H9 (cell line): ENCODE data around the gene VEGFC. TPM values are rescaled to one million over a fixed set of nuclear protein-coding genes. Genes with fewer than 3 reads are reported as not detected.

Experiments used
- DNase-seq: peaks from one replicate; pipeline ENCODE4 v3.0.0-alpha.2; 2017
- H2AFZ ChIP-seq: one replicate; pipeline ENCODE4 v1.6.1; 2013; ENCODE audit warnings: mild to moderate bottlenecking, low read length, control low read depth, moderate library complexity
- H2AK5ac ChIP-seq: 2 replicates; pipeline ENCODE4 v1.6.1; 2013; ENCODE audit warnings: low read length, control low read depth, mixed read lengths; ENCODE audit not compliant: insufficient read length
- H2BK120ac ChIP-seq: one replicate; pipeline ENCODE4 v1.6.1; 2013; ENCODE audit warnings: low read depth, mild to moderate bottlenecking, low read length, control low read depth, inconsistent platforms; ENCODE audit not compliant: poor library complexity, severe bottlenecking
- H2BK12ac ChIP-seq: 2 replicates; pipeline ENCODE4 v1.6.1; 2013; ENCODE audit warnings: low read length, control low read depth, mixed read lengths, low read depth; ENCODE audit not compliant: insufficient read length
- H2BK15ac ChIP-seq: 2 replicates; pipeline ENCODE4 v1.6.1; 2013; ENCODE audit warnings: low read depth, low read length, control low read depth
- H2BK20ac ChIP-seq: one replicate; pipeline ENCODE4 v1.6.1; 2013; ENCODE audit warnings: low read depth, mild to moderate bottlenecking, low read length, control low read depth, inconsistent platforms; ENCODE audit not compliant: poor library complexity, severe bottlenecking
- H2BK5ac ChIP-seq: 2 replicates; pipeline ENCODE4 v1.6.1; 2013; ENCODE audit warnings: low read length, control low read depth, mixed read lengths; ENCODE audit not compliant: insufficient read length
- H3K14ac ChIP-seq: 2 replicates; pipeline ENCODE4 v1.6.1; 2013; ENCODE audit warnings: low read length, control low read depth; ENCODE audit not compliant: insufficient read depth
- H3K18ac ChIP-seq: 2 replicates; pipeline ENCODE4 v1.6.1; 2013; ENCODE audit warnings: low read depth, mild to moderate bottlenecking, mixed read lengths, low read length, control low read depth; ENCODE audit not compliant: insufficient read length
- H3K23ac ChIP-seq: 2 replicates; pipeline ENCODE4 v1.6.1; 2013; ENCODE audit warnings: low read length, control low read depth, mixed read lengths, low read depth; ENCODE audit not compliant: insufficient read length
- H3K23me2 ChIP-seq: 2 replicates; pipeline ENCODE4 v1.6.1; 2013; ENCODE audit warnings: low read depth, mild to moderate bottlenecking, mixed read lengths, low read length, control low read depth; ENCODE audit not compliant: insufficient read length, poor library complexity, severe bottlenecking
- H3K27ac ChIP-seq: 2 replicates; pipeline ENCODE4 v1.5.1; 2013; ENCODE audit warnings: low read length, control low read depth, mixed read lengths, low read depth; ENCODE audit not compliant: insufficient read length
- H3K27me3 ChIP-seq: 2 replicates; pipeline ENCODE4 v1.6.1; 2013; ENCODE audit warnings: low read length, control low read depth, inconsistent platforms; ENCODE audit not compliant: insufficient read depth
- H3K4ac ChIP-seq: 2 replicates; pipeline ENCODE4 v1.6.1; 2013; ENCODE audit warnings: low read depth, mild to moderate bottlenecking, control low read depth, inconsistent platforms, low read length, moderate library complexity
- H3K4me1 ChIP-seq: 2 replicates; pipeline ENCODE4 v1.6.1; 2013; ENCODE audit warnings: low read length, control low read depth, inconsistent platforms; ENCODE audit not compliant: insufficient read depth
- H3K4me2 ChIP-seq: 2 replicates; pipeline ENCODE4 v1.6.1; 2013; ENCODE audit warnings: low read length, control low read depth, mixed read lengths; ENCODE audit not compliant: insufficient read length, insufficient read depth
- H3K56ac ChIP-seq: 2 replicates; pipeline ENCODE4 v1.6.1; 2013; ENCODE audit warnings: low read depth, mild to moderate bottlenecking, mixed read lengths, low read length, control low read depth; ENCODE audit not compliant: insufficient read length
- H3K79me1 ChIP-seq: 2 replicates; pipeline ENCODE4 v1.6.1; 2013; ENCODE audit warnings: low read depth, mild to moderate bottlenecking, moderate library complexity, low read length, control low read depth, inconsistent platforms; ENCODE audit not compliant: insufficient read depth, poor library complexity, severe bottlenecking
- H3K79me2 ChIP-seq: 2 replicates; pipeline ENCODE4 v1.6.1; 2013; ENCODE audit warnings: low read length, control low read depth, inconsistent platforms; ENCODE audit not compliant: insufficient read depth
- H3K9ac ChIP-seq: 2 replicates; pipeline ENCODE4 v1.6.1; 2013; ENCODE audit warnings: low read length, control low read depth, mixed read lengths; ENCODE audit not compliant: insufficient read length; ENCODE audit errors: extremely low read depth
- H3K9me3 ChIP-seq: one replicate; pipeline ENCODE4 v1.6.1; 2013; ENCODE audit warnings: low read depth, low read length, inconsistent platforms; ENCODE audit not compliant: control insufficient read depth
- H3T11ph ChIP-seq: one replicate; pipeline ENCODE4 v1.6.1; 2013; ENCODE audit warnings: mild to moderate bottlenecking, low read length, control low read depth, inconsistent platforms
- H4K20me1 ChIP-seq: one replicate; pipeline ENCODE4 v1.6.1; 2013; ENCODE audit not compliant: control insufficient read depth, insufficient read length, insufficient read depth
- H4K5ac ChIP-seq: 2 replicates; pipeline ENCODE4 v1.6.1; 2013; ENCODE audit warnings: low read depth, mild to moderate bottlenecking, mixed read lengths, low read length, control low read depth; ENCODE audit not compliant: insufficient read length
- H4K8ac ChIP-seq: replicated peaks from 2 replicates; pipeline ENCODE4 v1.6.1; 2013; ENCODE audit warnings: low read length, control low read depth, mixed read lengths, low read depth; ENCODE audit not compliant: insufficient read length
- H4K91ac ChIP-seq: 2 replicates; pipeline ENCODE4 v1.6.1; 2013; ENCODE audit warnings: low read depth, mild to moderate bottlenecking, moderate library complexity, mixed read lengths, low read length, control low read depth; ENCODE audit not compliant: insufficient read length
- H3K27ac Mint-ChIP-seq, 3 experiments: 2 replicates in 2 of 3; 3 replicates in 1 of 3; pipeline ENCODE4 v1.8.0; 2020 to 2021; ENCODE audit warnings: mixed read lengths in 3 of 3, mild to moderate bottlenecking in 1 of 3, moderate library complexity in 1 of 3
- H3K27me3 Mint-ChIP-seq: 2 replicates; pipeline ENCODE4 v1.8.0; 2021; ENCODE audit warnings: low read depth, mild to moderate bottlenecking, moderate library complexity, mixed read lengths
- H3K36me3 Mint-ChIP-seq, 3 experiments: 2 replicates in 2 of 3; 3 replicates in 1 of 3; pipeline ENCODE4 v1.8.0; 2020 to 2021; ENCODE audit warnings: low read depth in 3 of 3, mixed read lengths in 3 of 3; ENCODE audit not compliant: insufficient read depth in 1 of 3
- H3K4me1 Mint-ChIP-seq, 2 experiments: 2 replicates each; pipeline ENCODE4 v1.8.0; 2020; ENCODE audit warnings: mixed read lengths in 2 of 2
- H3K4me3 Mint-ChIP-seq, 2 experiments: 2 replicates in 1 of 2; 3 replicates in 1 of 2; pipeline ENCODE4 v1.8.0; 2020 to 2021; ENCODE audit warnings: mild to moderate bottlenecking in 2 of 2, mixed read lengths in 2 of 2, moderate library complexity in 1 of 2
- H3K9me3 Mint-ChIP-seq, 2 experiments: 2 replicates in 1 of 2; 3 replicates in 1 of 2; pipeline ENCODE4 v1.8.0; 2020; ENCODE audit warnings: mild to moderate bottlenecking in 2 of 2, mixed read lengths in 2 of 2, moderate library complexity in 1 of 2
- WGBS: extraction: QIAGEN DNeasy Blood & Tissue Kit; methylation state at CpG from one replicate; pipeline ENCODE4 v1.1.7; 2013; ENCODE audit warnings: missing lambda C conversion rate, low lambda C conversion rate, mixed read lengths; ENCODE audit not compliant: insufficient read length; ENCODE audit errors: extremely low coverage; 5-methylcytosine and 5-hydroxymethylcytosine counted together
- total RNA-seq: library from RNA; stranded (reverse); gene quantifications from 2 replicates; pipeline ENCODE4 v1.2.1, GENCODE V29; 2021
- TF ChIP-seq, protein P1 (sequence below): fragments of 200-600 bp; sonication (generic); conservative IDR thresholded peaks from 3 replicates; pipeline ENCODE4 v1.8.0; 2021; ENCODE audit warnings: antibody characterized with exemption, mild to moderate bottlenecking

Gene VEGFC
- total RNA-seq, 1 experiment from 2014 or later: 0.46 TPM

DNA sequence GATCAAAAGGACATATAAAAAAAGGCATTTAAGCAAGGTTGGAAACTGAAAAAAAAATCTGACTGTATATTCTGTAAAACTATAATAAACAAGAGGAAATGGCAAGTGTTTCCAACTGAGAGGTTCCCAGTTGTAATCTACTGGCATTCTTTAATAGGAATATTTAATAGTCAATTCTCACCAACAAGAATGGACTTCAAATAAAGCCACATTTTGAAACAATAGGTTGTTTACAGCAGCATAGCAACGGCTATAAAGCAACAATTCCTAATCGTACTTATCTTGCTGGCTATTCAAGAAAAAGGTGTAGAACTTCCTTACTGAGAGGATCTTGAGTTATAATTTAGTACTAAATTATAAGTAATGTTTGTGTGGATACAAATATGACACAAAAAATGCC lies 75.5 kb downstream of the VEGFC start:
- no CpG with 5 or more reads among the region's 2 CpGs for WGBS
- Histone ChIP-seq H2AFZ (no peak overlapping the region), H3K27me3 (no peaks in the 10 kb centered on the region), H3K4ac (no peak overlapping the region), H4K91ac (no peak overlapping the region), H2BK5ac (no peak overlapping the region), H4K5ac (no peak overlapping the region), H4K20me1 (no peaks in the 10 kb centered on the region), H3T11ph (no peak overlapping the region), H3K14ac (no peak overlapping the region), H3K4me2 (no peak overlapping the region), H3K9ac (no peak overlapping the region), H2BK15ac (no peak overlapping the region), H3K23ac (no peak overlapping the region), H3K18ac (no peak overlapping the region), H3K4me1 (no peaks in the 10 kb centered on the region), H3K23me2 (no peaks in the 10 kb centered on the region), H4K8ac (no peak overlapping the region), H3K27ac (no peak overlapping the region), H3K79me1 (no peaks in the 10 kb centered on the region), H2BK12ac (no peak overlapping the region), H2BK20ac (no peak overlapping the region), H3K79me2 (no peaks in the 10 kb centered on the region), H2BK120ac (no peak overlapping the region), H3K56ac (no peak overlapping the region), H3K9me3 (no peaks in the 10 kb centered on the region), H2AK5ac (no peak overlapping the region)
- Mint-ChIP-seq H3K27me3 (peaks cover 1% of the 10 kb centered on the region; the same call in 1 of the 2 replicates), H3K27ac (no peak overlapping the region), H3K36me3 (peaks cover 0 to 10% (median 5%) of the 10 kb centered on the region in 3 experiments; a peak in 6 of 7 replicates), H3K9me3 (peaks cover 9 to 12% of the 10 kb centered on the region in 2 experiments), H3K4me3 (no peak overlapping the region), H3K4me1 (no peaks in the 10 kb centered on the region)
- TF ChIP-seq, protein P1, sequence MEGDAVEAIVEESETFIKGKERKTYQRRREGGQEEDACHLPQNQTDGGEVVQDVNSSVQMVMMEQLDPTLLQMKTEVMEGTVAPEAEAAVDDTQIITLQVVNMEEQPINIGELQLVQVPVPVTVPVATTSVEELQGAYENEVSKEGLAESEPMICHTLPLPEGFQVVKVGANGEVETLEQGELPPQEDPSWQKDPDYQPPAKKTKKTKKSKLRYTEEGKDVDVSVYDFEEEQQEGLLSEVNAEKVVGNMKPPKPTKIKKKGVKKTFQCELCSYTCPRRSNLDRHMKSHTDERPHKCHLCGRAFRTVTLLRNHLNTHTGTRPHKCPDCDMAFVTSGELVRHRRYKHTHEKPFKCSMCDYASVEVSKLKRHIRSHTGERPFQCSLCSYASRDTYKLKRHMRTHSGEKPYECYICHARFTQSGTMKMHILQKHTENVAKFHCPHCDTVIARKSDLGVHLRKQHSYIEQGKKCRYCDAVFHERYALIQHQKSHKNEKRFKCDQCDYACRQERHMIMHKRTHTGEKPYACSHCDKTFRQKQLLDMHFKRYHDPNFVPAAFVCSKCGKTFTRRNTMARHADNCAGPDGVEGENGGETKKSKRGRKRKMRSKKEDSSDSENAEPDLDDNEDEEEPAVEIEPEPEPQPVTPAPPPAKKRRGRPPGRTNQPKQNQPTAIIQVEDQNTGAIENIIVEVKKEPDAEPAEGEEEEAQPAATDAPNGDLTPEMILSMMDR: no peak
- DNase-seq: no peak
